NB4 (cell line): ENCODE results near the gene CXCL3.

Experiments used
- DNase-seq: peaks from one replicate; pipeline ENCODE4 v3.0.0; 2010; ENCODE audit warnings: low read depth
- H3K4me3 ChIP-seq: one replicate; pipeline ENCODE4 v1.5.1; 2011; ENCODE audit warnings: mild to moderate bottlenecking, low read depth, low read length, moderate library complexity
- MYC ChIP-seq: IDR thresholded peaks from 2 replicates; pipeline ENCODE4 v1.6.1; 2011; ENCODE audit warnings: low read depth, low read length
- POLR2A ChIP-seq: IDR thresholded peaks from 2 replicates; pipeline ENCODE4 v1.6.1; 2011; ENCODE audit warnings: mild to moderate bottlenecking; ENCODE audit not compliant: insufficient read length; ENCODE audit errors: extremely low read depth
- TF ChIP-seq, protein P1 (sequence below): IDR thresholded peaks from 2 replicates; pipeline ENCODE4 v1.6.1; 2011; ENCODE audit warnings: low read depth, low read length
- TF ChIP-seq, protein P2 (sequence below): IDR thresholded peaks from one replicate; pipeline ENCODE4 v1.5.1; 2012; ENCODE audit warnings: low read depth, low read length

CXCL3 gene

DNA sequence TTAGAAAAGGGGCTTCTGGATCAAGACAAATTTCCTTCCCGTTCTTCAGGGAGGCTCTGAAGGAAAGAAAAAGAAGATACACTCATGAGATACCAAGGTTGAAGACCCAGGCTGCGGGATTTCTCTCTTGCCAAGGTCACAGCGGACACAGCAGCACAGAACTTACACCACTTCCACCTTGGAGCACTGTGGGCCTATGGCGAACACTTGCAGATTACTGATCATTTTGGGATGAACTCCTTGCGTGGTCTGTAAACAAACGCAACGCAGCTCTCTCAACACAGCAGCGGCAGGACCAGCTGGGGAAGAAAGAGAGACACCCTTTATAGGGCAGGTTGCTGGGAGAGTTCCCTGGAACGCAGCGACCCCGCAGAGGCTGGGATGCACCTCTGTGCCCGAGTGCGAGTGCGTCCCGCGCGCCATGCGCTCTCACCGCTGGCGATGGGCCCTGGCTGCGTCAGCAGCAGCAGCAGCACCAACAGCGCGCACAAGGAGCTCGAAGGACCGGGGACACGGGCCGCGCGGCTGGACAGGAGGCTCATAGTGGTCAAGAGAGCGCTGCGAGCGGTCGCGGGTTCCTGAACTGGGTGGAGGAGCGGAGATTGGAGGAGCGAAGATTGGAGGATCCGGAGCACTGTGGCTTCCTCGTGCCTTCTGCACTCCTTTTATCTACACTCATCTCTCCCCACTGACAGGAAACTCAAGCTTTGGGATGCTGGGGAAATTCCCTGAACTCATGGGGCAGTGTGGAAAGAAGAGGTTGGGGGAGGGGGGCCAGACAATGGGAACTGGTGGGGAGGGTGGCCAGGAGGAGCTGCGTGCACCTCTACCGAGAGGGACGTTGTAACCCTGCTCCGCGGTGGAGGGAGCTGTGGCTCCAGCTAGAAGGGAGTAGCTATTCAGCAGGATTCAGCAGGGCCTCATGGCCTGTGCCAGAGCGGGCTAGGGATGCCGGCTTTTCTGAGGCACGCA, 40.2 kb downstream of the CXCL3 start, which contains the start of gene CXCL5:
Gene CXCL5, minus strand, starts transcription at position 638 of the 972 bp plus-strand sequence. Its CDS starts 96 bp downstream, at position 542.
- no peak within 1 kb of the TSS for H3K4me3 ChIP-seq
- TF ChIP-seq, protein P1, sequence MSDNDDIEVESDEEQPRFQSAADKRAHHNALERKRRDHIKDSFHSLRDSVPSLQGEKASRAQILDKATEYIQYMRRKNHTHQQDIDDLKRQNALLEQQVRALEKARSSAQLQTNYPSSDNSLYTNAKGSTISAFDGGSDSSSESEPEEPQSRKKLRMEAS = no peak
- TF ChIP-seq POLR2A (no peak), MYC (no peak)
- TF ChIP-seq, protein P2, sequence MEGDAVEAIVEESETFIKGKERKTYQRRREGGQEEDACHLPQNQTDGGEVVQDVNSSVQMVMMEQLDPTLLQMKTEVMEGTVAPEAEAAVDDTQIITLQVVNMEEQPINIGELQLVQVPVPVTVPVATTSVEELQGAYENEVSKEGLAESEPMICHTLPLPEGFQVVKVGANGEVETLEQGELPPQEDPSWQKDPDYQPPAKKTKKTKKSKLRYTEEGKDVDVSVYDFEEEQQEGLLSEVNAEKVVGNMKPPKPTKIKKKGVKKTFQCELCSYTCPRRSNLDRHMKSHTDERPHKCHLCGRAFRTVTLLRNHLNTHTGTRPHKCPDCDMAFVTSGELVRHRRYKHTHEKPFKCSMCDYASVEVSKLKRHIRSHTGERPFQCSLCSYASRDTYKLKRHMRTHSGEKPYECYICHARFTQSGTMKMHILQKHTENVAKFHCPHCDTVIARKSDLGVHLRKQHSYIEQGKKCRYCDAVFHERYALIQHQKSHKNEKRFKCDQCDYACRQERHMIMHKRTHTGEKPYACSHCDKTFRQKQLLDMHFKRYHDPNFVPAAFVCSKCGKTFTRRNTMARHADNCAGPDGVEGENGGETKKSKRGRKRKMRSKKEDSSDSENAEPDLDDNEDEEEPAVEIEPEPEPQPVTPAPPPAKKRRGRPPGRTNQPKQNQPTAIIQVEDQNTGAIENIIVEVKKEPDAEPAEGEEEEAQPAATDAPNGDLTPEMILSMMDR = no peak
- no peak for DNase-seq

DNA sequence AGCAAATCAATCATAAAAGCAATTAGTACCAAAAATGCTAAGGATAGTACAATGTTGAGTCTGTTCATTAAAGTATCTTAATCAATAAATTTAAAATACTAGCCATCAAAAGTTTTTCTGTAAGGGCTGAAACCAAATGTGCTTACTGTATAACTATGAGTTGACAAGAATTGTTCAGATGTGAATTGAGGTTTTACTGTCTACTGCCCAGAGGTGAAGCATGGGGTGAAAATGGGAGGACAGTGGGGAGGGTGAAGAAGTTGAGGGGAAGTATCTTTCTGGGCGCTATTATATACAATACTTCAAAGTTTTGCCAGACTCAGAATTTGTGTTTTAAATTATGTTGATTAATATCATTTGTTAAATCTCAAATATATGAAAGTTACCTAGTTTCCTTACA, 46.4 kb downstream of the CXCL3 start:
- no peak overlapping the region for H3K4me3 ChIP-seq
- TF ChIP-seq, protein P2 = no peak
- TF ChIP-seq, protein P1 = no peak
- no peak for TF ChIP-seq POLR2A
- no peak for TF ChIP-seq MYC
- DNase-seq = no peak

DNA sequence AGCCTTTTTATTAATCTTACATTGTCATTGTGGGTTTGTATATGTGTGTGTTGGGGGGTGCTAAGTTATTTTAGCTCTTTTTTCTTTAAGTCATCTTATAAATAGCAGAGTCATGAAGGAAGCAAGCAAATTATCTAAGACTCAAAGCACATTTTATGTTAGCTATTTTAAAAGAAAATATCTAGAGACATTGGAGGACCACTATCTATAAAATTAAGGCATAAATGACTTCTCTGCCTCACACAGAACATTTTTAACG, 46.8 kb downstream of the CXCL3 start:
- TF ChIP-seq, protein P1 = no peak
- TF ChIP-seq POLR2A (no peak), MYC (no peak)
- TF ChIP-seq, protein P2 = no peak
- no peak for DNase-seq
- no peak overlapping the region for H3K4me3 ChIP-seq

DNA sequence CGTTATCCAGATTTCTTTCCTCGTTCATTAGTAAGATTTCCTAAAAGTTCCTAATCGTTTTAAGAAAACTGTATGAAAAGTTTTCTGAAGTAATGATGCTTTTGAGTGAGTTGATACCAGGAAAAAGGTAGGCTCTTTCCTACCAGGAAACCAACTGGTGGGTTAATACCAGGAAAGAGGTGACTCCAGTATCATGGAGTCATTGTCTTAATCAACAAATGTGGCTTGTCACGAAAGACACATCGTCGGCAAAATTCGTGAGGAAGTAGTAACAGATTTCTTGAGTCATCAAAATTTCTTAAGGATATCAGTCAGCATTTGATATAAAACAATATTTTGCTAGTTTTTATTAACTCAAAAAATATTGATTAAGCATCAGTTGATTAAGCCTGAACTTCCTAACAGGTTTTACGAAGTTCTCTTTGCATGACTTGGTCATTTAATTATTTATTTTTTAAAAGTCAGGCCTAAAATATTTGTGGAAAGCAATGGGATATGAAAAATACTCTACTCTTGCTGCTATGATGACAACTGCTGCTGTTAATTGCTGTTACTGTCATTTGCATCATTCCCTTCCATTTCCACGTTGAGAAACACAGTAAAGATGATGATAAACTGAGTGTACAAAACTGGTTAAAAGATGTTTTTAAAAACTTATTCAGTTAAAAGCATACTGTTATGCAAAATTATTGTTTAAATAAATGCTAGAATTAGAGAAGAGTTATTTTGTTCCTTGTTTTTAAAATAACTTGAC, 47.3 kb downstream of the CXCL3 start:
- no peak for DNase-seq
- H3K4me3 ChIP-seq = no peak overlapping the region

DNA sequence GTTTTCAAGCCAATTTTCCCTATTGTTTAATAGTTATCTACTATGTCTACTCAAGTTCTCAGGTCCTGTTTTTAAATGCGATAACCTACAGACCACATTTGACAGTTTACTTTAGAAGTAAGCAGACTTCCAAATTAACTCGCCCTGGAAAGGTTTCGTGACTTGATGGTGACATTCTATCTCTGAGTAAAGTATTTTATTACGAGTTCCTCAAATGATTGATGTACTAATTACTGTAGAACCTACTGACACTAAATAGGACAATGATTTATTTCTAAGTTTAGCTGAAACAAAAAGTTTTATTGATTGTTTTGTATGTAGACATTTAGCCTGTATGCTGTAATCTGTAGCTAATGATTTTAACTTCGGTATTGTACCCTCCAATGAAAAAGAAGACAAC, 48.6 kb downstream of the CXCL3 start:
- no peak overlapping the region for H3K4me3 ChIP-seq
- TF ChIP-seq, protein P2 = no peak
- TF ChIP-seq POLR2A (no peak), MYC (no peak)
- TF ChIP-seq, protein P1 = no peak
- DNase-seq = no peak

More for the DNA sequence above, 47.3 kb downstream of the CXCL3 start:
- TF ChIP-seq POLR2A (no peak), MYC (no peak)
- TF ChIP-seq, protein P1 = no peak
